ENCODE results near the gene AP1M1. TPM values are rescaled to one million over a fixed set of nuclear protein-coding genes. Genes with fewer than 3 reads are reported as not detected.

The AP1M1 gene
- total RNA-seq, 6 experiments from 2014 or later: 83.1 to 97.6 (median 93.3) TPM

DNA sequence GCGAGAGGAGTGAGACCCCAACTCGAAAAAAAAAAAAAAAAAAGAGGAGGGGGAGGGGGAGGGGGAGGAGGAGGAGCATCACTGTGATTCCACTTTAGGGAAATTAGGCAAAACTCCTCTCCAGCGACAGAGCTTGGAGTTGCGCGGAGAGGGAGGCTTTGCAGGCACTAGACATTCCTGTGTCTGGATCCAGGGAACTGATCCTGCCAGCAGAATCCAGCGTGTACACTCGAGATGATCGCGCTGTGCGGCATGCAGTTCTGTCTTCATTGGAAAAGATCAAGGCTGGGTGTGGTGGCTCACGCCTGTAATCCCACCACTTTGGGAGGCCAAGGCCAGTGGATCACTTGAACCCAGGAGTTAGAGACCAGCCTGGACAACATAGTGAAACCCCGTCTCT is 97.3 kb downstream of the AP1M1 start:
- H3K4me3 Mint-ChIP-seq: no peak overlapping the region
- no peaks in the 10 kb centered on the region for H3K36me3 Mint-ChIP-seq (ENCODE audit: low read depth)
- no peaks in the 10 kb centered on the region for H3K9me3 Mint-ChIP-seq
- H3K27ac Mint-ChIP-seq: no peak overlapping the region
- H3K4me1 Mint-ChIP-seq (ENCODE audit: low read depth): peaks cover 22% of the 10 kb centered on the region
- no peak for DNase-seq
- TF ChIP-seq, protein P1, sequence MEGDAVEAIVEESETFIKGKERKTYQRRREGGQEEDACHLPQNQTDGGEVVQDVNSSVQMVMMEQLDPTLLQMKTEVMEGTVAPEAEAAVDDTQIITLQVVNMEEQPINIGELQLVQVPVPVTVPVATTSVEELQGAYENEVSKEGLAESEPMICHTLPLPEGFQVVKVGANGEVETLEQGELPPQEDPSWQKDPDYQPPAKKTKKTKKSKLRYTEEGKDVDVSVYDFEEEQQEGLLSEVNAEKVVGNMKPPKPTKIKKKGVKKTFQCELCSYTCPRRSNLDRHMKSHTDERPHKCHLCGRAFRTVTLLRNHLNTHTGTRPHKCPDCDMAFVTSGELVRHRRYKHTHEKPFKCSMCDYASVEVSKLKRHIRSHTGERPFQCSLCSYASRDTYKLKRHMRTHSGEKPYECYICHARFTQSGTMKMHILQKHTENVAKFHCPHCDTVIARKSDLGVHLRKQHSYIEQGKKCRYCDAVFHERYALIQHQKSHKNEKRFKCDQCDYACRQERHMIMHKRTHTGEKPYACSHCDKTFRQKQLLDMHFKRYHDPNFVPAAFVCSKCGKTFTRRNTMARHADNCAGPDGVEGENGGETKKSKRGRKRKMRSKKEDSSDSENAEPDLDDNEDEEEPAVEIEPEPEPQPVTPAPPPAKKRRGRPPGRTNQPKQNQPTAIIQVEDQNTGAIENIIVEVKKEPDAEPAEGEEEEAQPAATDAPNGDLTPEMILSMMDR (IDR thresholded peaks at IDR 0.05): no peak
- H3K27me3 Mint-ChIP-seq (ENCODE audit: insufficient read depth): peaks cover 6% of the 10 kb centered on the region

Other genes with a start within 250 kb of the AP1M1 start
- gene OR10H4, start 248.9 kb upstream of the AP1M1 start, total RNA-seq (2021; fragmentation: NEBNext Ultra II Directional; extraction: Animal tissue kit (Norgen Biotek cat#: 25700)): not detected
- 1,000 to 10,000 TPM in 4 of 6 experiments, 100 to 1,000 TPM in 2; 973 to 1,332 (median 1,247) TPM for gene TPM4, start 121.4 kb upstream of the AP1M1 start, total RNA-seq (2021; fragmentation: NEBNext Ultra II Directional; extraction: Animal tissue kit (Norgen Biotek cat#: 25700))
- gene RAB8A, start 86.0 kb upstream of the AP1M1 start, total RNA-seq (2021; fragmentation: NEBNext Ultra II Directional; extraction: Animal tissue kit (Norgen Biotek cat#: 25700)): 100 to 1,000 TPM in 3 of 6 experiments, 10 to 100 TPM in 3; 93.5 to 103 (median 100) TPM
- not detected for gene HSH2D, start 54.2 kb upstream of the AP1M1 start, total RNA-seq (2021; fragmentation: NEBNext Ultra II Directional; extraction: Animal tissue kit (Norgen Biotek cat#: 25700))
- not detected for gene CIB3, start 24.4 kb upstream of the AP1M1 start, total RNA-seq (2021; fragmentation: NEBNext Ultra II Directional; extraction: Animal tissue kit (Norgen Biotek cat#: 25700))
- gene FAM32A, start 12.5 kb upstream of the AP1M1 start, total RNA-seq (2021; fragmentation: NEBNext Ultra II Directional; extraction: Animal tissue kit (Norgen Biotek cat#: 25700)): 10 to 100 TPM; 77.0 to 81.3 (median 79.6) TPM
- 10 to 100 TPM; 26.4 to 36.8 (median 32.4) TPM for gene KLF2, start 126.9 kb downstream of the AP1M1 start, total RNA-seq (2021; fragmentation: NEBNext Ultra II Directional; extraction: Animal tissue kit (Norgen Biotek cat#: 25700))

Data from HFFc6 (cell line).